ENCODE results near the gene TEX48. TPM values are rescaled to one million over a fixed set of nuclear protein-coding genes. Genes with fewer than 3 reads are reported as not detected.

TEX48 gene
- total and polyA plus RNA-seq, 2 experiments from 2014 or later: not detected

DNA sequence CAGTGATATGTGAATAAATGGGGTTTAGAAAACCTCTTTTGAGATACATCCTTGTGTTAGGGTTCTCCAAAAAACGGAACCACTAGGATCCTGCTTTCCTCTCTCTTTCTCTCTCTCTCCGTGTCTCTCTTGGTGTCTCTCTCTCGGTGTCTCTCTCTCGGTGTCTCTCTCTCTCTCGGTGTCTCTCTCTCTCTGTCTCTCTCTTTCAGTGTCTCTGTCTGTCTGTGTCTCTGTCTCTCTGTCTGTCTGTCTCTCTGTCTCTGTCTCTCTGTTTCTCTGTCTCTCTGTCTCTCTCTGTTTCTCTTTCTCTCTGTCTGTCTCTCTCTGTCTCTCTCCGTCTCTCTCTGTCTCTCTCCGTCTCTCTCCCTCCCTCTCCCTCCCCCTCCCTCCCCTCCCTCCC lies 7.8 kb upstream of the TEX48 start:
- no peaks in the 10 kb centered on the region for H3K79me2 ChIP-seq (replicated peaks; ENCODE audit: insufficient read depth)
- Mint-ChIP-seq H3K4me1 (peaks cover 7% of the 10 kb centered on the region; the same call in 2 of the 3 replicates), H3K27me3 (ENCODE audit: insufficient read depth, low read depth, poor library complexity) (peaks cover 3% of the 10 kb centered on the region), H3K4me3 (no peak overlapping the region), H3K36me3 (ENCODE audit: low read depth) (no peaks in the 10 kb centered on the region), H3K27ac (no peak overlapping the region), H3K9me3 (no peaks in the 10 kb centered on the region)
- H3K27ac ChIP-seq (ENCODE audit: low read depth): no peak overlapping the region
- H2AFZ ChIP-seq: no peak overlapping the region
- no peak for DNase-seq (ENCODE audit: low spot score)
- H3K36me3 ChIP-seq (ENCODE audit: insufficient read depth): no peaks in the 10 kb centered on the region
- no peak for ATAC-seq
- no peaks in the 10 kb centered on the region for H3F3A ChIP-seq (replicated peaks; ENCODE audit: low read depth)
- H3K4me1 ChIP-seq (ENCODE audit: insufficient read depth): peaks cover 7% of the 10 kb centered on the region; the same call in 1 of the 2 replicates
- no peaks in the 10 kb centered on the region for H3K9me2 ChIP-seq (ENCODE audit: insufficient read depth)
- no peak overlapping the region for H3K4me2 ChIP-seq
- no peaks in the 10 kb centered on the region for H4K20me1 ChIP-seq (replicated peaks; ENCODE audit: insufficient read depth)
- H3K4me3 ChIP-seq: no peak overlapping the region
- TF ChIP-seq ZNF331 (CRISPR knock-in tag; IDR thresholded peaks at IDR 0.05; ENCODE audit: low read depth) (no peak), POLR2AphosphoS5 (IDR thresholded peaks at IDR 0.05; ENCODE audit: low read depth) (no peak), STAT1 (IDR thresholded peaks at IDR 0.05; ENCODE audit: unreplicated experiment) (no peak), ZNF114 (CRISPR knock-in tag; IDR thresholded peaks at IDR 0.05) (no peak), JUNB (IDR thresholded peaks at IDR 0.05; ENCODE audit: unreplicated experiment) (no peak), EZH2 (IDR thresholded peaks at IDR 0.05; ENCODE audit: low read depth, unreplicated experiment) (no peak), CREB1 (CRISPR knock-in tag; IDR thresholded peaks at IDR 0.05; ENCODE audit: low read depth) (no peak), NANOG (IDR thresholded peaks at IDR 0.05; ENCODE audit: borderline replicate concordance) (no peak), EZH2phosphoT487 (IDR thresholded peaks at IDR 0.05; ENCODE audit: unreplicated experiment) (no peak)
- TF ChIP-seq, protein P1, sequence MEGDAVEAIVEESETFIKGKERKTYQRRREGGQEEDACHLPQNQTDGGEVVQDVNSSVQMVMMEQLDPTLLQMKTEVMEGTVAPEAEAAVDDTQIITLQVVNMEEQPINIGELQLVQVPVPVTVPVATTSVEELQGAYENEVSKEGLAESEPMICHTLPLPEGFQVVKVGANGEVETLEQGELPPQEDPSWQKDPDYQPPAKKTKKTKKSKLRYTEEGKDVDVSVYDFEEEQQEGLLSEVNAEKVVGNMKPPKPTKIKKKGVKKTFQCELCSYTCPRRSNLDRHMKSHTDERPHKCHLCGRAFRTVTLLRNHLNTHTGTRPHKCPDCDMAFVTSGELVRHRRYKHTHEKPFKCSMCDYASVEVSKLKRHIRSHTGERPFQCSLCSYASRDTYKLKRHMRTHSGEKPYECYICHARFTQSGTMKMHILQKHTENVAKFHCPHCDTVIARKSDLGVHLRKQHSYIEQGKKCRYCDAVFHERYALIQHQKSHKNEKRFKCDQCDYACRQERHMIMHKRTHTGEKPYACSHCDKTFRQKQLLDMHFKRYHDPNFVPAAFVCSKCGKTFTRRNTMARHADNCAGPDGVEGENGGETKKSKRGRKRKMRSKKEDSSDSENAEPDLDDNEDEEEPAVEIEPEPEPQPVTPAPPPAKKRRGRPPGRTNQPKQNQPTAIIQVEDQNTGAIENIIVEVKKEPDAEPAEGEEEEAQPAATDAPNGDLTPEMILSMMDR (conservative IDR thresholded peaks at IDR 0.05; ENCODE audit: low read depth in 2 of 2): no peak
- TF ChIP-seq, protein P2, sequence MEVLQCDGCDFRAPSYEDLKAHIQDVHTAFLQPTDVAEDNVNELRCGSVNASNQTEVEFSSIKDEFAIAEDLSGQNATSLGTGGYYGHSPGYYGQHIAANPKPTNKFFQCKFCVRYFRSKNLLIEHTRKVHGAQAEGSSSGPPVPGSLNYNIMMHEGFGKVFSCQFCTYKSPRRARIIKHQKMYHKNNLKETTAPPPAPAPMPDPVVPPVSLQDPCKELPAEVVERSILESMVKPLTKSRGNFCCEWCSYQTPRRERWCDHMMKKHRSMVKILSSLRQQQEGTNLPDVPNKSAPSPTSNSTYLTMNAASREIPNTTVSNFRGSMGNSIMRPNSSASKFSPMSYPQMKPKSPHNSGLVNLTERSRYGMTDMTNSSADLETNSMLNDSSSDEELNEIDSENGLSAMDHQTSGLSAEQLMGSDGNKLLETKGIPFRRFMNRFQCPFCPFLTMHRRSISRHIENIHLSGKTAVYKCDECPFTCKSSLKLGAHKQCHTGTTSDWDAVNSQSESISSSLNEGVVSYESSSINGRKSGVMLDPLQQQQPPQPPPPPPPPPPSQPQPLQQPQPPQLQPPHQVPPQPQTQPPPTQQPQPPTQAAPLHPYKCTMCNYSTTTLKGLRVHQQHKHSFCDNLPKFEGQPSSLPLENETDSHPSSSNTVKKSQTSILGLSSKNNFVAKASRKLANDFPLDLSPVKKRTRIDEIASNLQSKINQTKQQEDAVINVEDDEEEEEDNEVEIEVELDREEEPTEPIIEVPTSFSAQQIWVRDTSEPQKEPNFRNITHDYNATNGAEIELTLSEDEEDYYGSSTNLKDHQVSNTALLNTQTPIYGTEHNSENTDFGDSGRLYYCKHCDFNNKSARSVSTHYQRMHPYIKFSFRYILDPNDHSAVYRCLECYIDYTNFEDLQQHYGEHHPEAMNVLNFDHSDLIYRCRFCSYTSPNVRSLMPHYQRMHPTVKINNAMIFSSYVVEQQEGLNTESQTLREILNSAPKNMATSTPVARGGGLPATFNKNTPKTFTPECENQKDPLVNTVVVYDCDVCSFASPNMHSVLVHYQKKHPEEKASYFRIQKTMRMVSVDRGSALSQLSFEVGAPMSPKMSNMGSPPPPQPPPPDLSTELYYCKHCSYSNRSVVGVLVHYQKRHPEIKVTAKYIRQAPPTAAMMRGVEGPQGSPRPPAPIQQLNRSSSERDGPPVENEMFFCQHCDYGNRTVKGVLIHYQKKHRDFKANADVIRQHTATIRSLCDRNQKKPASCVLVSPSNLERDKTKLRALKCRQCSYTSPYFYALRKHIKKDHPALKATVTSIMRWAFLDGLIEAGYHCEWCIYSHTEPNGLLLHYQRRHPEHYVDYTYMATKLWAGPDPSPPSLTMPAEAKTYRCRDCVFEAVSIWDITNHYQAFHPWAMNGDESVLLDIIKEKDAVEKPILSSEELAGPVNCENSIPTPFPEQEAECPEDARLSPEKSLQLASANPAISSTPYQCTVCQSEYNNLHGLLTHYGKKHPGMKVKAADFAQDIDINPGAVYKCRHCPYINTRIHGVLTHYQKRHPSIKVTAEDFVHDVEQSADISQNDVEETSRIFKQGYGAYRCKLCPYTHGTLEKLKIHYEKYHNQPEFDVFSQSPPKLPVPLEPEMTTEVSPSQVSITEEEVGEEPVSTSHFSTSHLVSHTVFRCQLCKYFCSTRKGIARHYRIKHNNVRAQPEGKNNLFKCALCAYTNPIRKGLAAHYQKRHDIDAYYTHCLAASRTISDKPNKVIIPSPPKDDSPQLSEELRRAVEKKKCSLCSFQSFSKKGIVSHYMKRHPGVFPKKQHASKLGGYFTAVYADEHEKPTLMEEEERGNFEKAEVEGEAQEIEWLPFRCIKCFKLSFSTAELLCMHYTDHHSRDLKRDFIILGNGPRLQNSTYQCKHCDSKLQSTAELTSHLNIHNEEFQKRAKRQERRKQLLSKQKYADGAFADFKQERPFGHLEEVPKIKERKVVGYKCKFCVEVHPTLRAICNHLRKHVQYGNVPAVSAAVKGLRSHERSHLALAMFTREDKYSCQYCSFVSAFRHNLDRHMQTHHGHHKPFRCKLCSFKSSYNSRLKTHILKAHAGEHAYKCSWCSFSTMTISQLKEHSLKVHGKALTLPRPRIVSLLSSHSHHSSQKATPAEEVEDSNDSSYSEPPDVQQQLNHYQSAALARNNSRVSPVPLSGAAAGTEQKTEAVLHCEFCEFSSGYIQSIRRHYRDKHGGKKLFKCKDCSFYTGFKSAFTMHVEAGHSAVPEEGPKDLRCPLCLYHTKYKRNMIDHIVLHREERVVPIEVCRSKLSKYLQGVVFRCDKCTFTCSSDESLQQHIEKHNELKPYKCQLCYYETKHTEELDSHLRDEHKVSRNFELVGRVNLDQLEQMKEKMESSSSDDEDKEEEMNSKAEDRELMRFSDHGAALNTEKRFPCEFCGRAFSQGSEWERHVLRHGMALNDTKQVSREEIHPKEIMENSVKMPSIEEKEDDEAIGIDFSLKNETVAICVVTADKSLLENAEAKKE (CRISPR knock-in tag; IDR thresholded peaks at IDR 0.05): no peak
- TF ChIP-seq, protein P3, sequence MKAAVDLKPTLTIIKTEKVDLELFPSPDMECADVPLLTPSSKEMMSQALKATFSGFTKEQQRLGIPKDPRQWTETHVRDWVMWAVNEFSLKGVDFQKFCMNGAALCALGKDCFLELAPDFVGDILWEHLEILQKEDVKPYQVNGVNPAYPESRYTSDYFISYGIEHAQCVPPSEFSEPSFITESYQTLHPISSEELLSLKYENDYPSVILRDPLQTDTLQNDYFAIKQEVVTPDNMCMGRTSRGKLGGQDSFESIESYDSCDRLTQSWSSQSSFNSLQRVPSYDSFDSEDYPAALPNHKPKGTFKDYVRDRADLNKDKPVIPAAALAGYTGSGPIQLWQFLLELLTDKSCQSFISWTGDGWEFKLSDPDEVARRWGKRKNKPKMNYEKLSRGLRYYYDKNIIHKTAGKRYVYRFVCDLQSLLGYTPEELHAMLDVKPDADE (IDR thresholded peaks at IDR 0.05): no peak
- TF ChIP-seq, protein P4, sequence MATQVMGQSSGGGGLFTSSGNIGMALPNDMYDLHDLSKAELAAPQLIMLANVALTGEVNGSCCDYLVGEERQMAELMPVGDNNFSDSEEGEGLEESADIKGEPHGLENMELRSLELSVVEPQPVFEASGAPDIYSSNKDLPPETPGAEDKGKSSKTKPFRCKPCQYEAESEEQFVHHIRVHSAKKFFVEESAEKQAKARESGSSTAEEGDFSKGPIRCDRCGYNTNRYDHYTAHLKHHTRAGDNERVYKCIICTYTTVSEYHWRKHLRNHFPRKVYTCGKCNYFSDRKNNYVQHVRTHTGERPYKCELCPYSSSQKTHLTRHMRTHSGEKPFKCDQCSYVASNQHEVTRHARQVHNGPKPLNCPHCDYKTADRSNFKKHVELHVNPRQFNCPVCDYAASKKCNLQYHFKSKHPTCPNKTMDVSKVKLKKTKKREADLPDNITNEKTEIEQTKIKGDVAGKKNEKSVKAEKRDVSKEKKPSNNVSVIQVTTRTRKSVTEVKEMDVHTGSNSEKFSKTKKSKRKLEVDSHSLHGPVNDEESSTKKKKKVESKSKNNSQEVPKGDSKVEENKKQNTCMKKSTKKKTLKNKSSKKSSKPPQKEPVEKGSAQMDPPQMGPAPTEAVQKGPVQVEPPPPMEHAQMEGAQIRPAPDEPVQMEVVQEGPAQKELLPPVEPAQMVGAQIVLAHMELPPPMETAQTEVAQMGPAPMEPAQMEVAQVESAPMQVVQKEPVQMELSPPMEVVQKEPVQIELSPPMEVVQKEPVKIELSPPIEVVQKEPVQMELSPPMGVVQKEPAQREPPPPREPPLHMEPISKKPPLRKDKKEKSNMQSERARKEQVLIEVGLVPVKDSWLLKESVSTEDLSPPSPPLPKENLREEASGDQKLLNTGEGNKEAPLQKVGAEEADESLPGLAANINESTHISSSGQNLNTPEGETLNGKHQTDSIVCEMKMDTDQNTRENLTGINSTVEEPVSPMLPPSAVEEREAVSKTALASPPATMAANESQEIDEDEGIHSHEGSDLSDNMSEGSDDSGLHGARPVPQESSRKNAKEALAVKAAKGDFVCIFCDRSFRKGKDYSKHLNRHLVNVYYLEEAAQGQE (IDR thresholded peaks at IDR 0.05; ENCODE audit: unreplicated experiment): no peak
- no peaks in the 10 kb centered on the region for H3K27me3 ChIP-seq (ENCODE audit: insufficient read depth)
